Measurements from ENCODE around the gene FGFRL1.
A peak's percentile ranks its signal among the peaks of the same experiment; 100 is the strongest.

The FGFRL1 gene

GRCh38 chr4:990746-991367 is 20.6 kb upstream of the FGFRL1 start:
- H3K4me1 ChIP-seq (ENCODE audit: control insufficient read depth, insufficient read depth, low read length), result peaks cover 17% of the 10 kb centered on the region
- no peaks in the 10 kb centered on the region for H3K9me3 ChIP-seq (replicated peaks; ENCODE audit: low read length)
- H3K27me3 ChIP-seq (ENCODE audit: control insufficient read depth, insufficient read depth, low read length), result peaks cover 1% of the 10 kb centered on the region
- peaks cover 4% of the 10 kb centered on the region for H3K36me3 ChIP-seq (ENCODE audit: insufficient read depth, low read length)
- no peak overlapping the region for H3K4me3 ChIP-seq (ENCODE audit: low read length)
- no peak overlapping the region for H3K9ac ChIP-seq (ENCODE audit: low read depth, low read length)
- H3K4me2 ChIP-seq (ENCODE audit: low read length), result no peak overlapping the region

- H3K4me1 ChIP-seq (ENCODE audit: control insufficient read depth, insufficient read depth, low read length), result peaks cover 12% of the 10 kb centered on the region
- H3K27me3 ChIP-seq (ENCODE audit: control insufficient read depth, insufficient read depth, low read length), result peaks cover 9% of the 10 kb centered on the region
- H3K4me2 ChIP-seq (ENCODE audit: low read length), result no peak overlapping the region
- no peak overlapping the region for H3K4me3 ChIP-seq (ENCODE audit: low read length)
- peaks cover 4% of the 10 kb centered on the region for H3K36me3 ChIP-seq (ENCODE audit: insufficient read depth, low read length)
- H3K9ac ChIP-seq (ENCODE audit: low read depth, low read length), result no peak overlapping the region
- no peaks in the 10 kb centered on the region for H3K9me3 ChIP-seq (replicated peaks; ENCODE audit: low read length)
These were observed 19.8 kb upstream of the FGFRL1 start for GRCh38 chr4:991451-992296.

DNA sequence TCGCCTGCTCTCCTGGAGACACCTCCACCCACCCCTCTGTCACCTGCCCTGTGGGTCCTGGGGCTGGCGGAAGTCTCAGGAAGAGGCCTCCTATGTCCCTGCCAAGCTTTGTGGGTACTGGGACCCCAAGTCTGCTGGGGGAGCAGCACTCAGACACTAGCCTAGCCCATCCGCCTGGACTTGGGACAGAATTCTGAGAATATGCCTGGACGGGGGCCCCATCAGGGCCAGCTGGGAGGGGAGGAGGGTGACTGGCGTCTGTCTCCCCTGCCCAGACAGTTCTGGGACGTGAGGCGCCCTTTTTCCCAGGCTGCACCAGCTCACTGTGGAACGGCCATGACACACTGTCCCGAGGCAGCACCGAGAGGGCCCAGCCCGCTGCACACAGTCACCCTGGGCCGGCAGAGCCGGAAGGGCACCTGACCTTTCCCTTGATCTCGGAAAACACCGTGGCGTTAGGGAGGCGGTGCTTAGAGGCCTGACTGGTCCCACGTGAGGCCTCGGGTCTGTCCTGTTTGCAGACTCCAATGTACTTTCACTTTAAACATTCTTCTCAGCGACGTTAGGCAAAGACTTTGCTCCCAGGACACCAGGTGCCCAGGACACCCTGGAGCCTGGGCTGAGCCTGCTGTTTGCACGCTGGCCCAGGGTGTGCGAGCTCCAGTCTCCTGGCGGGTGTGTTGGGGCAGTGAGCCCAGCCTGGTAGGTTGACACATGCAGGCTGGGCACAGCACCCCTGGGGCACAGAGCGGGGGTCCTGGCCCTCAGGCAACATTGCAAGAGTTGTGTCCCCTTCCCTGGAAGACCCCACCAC is 18.9 kb upstream of the FGFRL1 start:
- Histone ChIP-seq H3K36me3 (ENCODE audit: insufficient read depth, low read length) (peaks cover 4% of the 10 kb centered on the region), H3K9ac (ENCODE audit: low read depth, low read length) (no peak overlapping the region), H3K9me3 (replicated peaks; ENCODE audit: low read length) (no peaks in the 10 kb centered on the region), H3K27me3 (ENCODE audit: control insufficient read depth, insufficient read depth, low read length) (peaks cover 16% of the 10 kb centered on the region), H3K4me2 (ENCODE audit: low read length) (no peak overlapping the region), H3K4me3 (ENCODE audit: low read length) (no peak overlapping the region), H3K4me1 (ENCODE audit: control insufficient read depth, insufficient read depth, low read length) (peaks cover 9% of the 10 kb centered on the region)

DNA sequence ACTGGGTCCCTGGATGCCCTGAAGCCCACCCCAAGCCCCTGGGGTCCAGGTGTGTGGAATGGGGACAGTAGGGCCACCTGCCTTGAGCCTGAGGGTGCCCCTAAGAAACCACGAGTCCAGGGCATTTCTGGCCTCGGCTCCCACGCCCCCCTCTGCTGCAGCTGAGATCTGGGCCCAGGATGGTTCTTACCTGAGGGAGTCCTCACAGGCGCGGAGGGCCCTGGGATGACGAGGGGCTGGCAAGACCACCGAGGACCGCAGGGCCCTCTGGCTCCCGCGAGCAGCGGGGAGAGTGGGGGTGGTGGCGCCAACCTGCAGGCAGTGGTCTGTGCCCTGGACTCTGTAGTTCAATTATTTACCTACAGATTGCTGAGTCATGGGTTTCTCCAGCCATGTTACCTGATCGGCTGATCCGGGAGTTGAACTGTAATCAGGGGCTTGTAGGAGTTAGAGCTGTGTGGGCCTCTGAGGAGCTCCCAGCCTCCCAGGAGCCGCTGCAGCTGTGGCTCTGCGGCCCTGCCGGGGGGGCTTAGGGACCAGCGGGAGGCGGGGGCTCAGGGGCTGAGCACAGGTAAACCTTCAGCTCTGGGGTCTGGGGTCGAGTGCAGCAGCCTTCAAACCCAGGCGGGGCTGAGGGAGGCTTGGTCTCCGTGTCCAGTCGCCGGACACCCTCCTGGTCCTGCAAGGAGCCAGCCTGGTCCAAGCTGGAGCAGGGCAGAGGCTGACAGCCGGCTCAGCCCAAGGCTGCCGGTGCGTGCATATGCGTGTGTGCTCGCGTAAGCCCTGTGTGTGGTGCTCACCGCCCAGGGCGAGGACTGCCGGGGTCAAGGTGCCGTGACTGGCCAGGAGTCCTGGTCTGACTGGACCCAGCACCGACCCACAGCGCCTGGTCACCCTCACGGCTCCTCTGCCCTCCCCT is 18.1 kb upstream of the FGFRL1 start, which contains the start of gene SLC26A1:
Gene SLC26A1, minus strand, starts transcription at position 294 of the 919 bp plus-strand sequence. CDS start 1,701 bp downstream, outside the sequence.
- no peak within 1 kb of the TSS for H3K9ac ChIP-seq (ENCODE audit: low read depth, low read length)
- H3K4me2 ChIP-seq (ENCODE audit: low read length), result no peak within 1 kb of the TSS
- H3K4me3 ChIP-seq (ENCODE audit: low read length), result no peak within 1 kb of the TSS
- peaks cover under 1% of the 10 kb centered on the region for H3K4me1 ChIP-seq (ENCODE audit: control insufficient read depth, insufficient read depth, low read length)
- H3K36me3 ChIP-seq (ENCODE audit: insufficient read depth, low read length), result peaks cover 4% of the 10 kb centered on the region
- H3K9me3 ChIP-seq (replicated peaks; ENCODE audit: low read length), result no peaks in the 10 kb centered on the region
- peaks cover 24% of the 10 kb centered on the region for H3K27me3 ChIP-seq (ENCODE audit: control insufficient read depth, insufficient read depth, low read length)

DNA sequence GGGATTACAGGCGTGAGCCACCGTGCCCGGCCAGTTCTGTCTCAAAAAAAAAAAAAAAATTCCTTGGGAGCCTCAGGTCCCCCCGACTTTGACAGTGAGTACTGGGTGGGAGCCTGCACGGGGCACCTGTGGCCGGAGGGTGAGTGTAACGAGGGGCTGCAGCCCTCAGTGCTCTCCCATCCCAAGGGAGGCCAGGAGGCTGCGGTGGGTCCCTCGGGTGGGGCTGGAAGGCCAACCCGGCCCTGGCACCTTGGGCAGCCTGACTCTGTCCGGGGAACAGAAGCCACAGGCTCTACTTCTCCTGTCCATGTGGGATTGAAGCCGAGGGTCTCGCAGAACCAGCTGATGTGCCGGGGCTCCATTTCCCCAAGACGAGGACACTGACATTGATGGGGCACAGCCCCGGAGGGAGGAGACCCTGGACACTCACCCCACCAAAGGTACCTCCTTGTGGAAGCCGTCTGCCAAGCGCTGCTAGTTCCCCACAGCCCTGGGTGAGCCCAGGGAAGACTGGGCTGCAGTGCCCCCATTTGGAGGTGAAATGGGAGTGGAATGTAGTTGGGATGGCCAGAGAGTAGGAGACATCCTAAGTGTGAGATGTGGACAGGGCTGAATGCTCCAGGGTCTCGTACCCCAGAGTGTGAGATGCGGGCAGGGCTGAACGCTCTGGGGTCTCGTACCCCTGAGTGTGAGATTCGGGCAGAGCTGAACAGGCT is 16.0 kb upstream of the FGFRL1 start:
- H3K36me3 ChIP-seq (ENCODE audit: insufficient read depth, low read length), result no peaks in the 10 kb centered on the region
- H3K27me3 ChIP-seq (ENCODE audit: control insufficient read depth, insufficient read depth, low read length), result peaks cover 33% of the 10 kb centered on the region
- no peak overlapping the region for H3K4me3 ChIP-seq (ENCODE audit: low read length)
- H3K9me3 ChIP-seq (replicated peaks; ENCODE audit: low read length), result no peaks in the 10 kb centered on the region
- H3K9ac ChIP-seq (ENCODE audit: low read depth, low read length), result no peak overlapping the region
- H3K4me2 ChIP-seq (ENCODE audit: low read length), result no peak overlapping the region
- H3K4me1 ChIP-seq (ENCODE audit: control insufficient read depth, insufficient read depth, low read length), result no peaks in the 10 kb centered on the region

- peaks cover 40% of the 10 kb centered on the region for H3K27me3 ChIP-seq (ENCODE audit: control insufficient read depth, insufficient read depth, low read length)
- no peak overlapping the region for H3K9ac ChIP-seq (ENCODE audit: low read depth, low read length)
- no peak overlapping the region for H3K4me3 ChIP-seq (ENCODE audit: low read length)
These were observed 15.1 kb upstream of the FGFRL1 start for GRCh38 chr4:996030-996996.

GRCh38 chr4:996997-997374 is 14.4 kb upstream of the FGFRL1 start:
- H3K9ac ChIP-seq (ENCODE audit: low read depth, low read length), result no peak overlapping the region
- no peaks in the 10 kb centered on the region for H3K9me3 ChIP-seq (replicated peaks; ENCODE audit: low read length)
- no peaks in the 10 kb centered on the region for H3K36me3 ChIP-seq (ENCODE audit: insufficient read depth, low read length)
- H3K4me1 ChIP-seq (ENCODE audit: control insufficient read depth, insufficient read depth, low read length), result no peaks in the 10 kb centered on the region
- H3K4me2 ChIP-seq (ENCODE audit: low read length), result no peak overlapping the region
- peaks cover 47% of the 10 kb centered on the region for H3K27me3 ChIP-seq (ENCODE audit: control insufficient read depth, insufficient read depth, low read length)
- H3K4me3 ChIP-seq (ENCODE audit: low read length), result no peak overlapping the region

More at GRCh38 chr4:996030-996996, 15.1 kb upstream of the FGFRL1 start:
- no peaks in the 10 kb centered on the region for H3K4me1 ChIP-seq (ENCODE audit: control insufficient read depth, insufficient read depth, low read length)
- no peak overlapping the region for H3K4me2 ChIP-seq (ENCODE audit: low read length)
- H3K9me3 ChIP-seq (replicated peaks; ENCODE audit: low read length), result no peaks in the 10 kb centered on the region
- H3K36me3 ChIP-seq (ENCODE audit: insufficient read depth, low read length), result no peaks in the 10 kb centered on the region

GRCh38 chr4:997375-998071 is 13.9 kb upstream of the FGFRL1 start:
- peak overlapping the region; percentile 35 for H3K9ac ChIP-seq (ENCODE audit: low read depth, low read length)

GRCh38 chr4:998096-998691 is 13.2 kb upstream of the FGFRL1 start:
- Histone ChIP-seq H3K9ac (ENCODE audit: low read depth, low read length) (no peak overlapping the region), H3K27me3 (ENCODE audit: control insufficient read depth, insufficient read depth, low read length) (peaks cover 55% of the 10 kb centered on the region), H3K9me3 (replicated peaks; ENCODE audit: low read length) (no peaks in the 10 kb centered on the region), H3K4me2 (ENCODE audit: low read length) (no peak overlapping the region), H3K4me3 (ENCODE audit: low read length) (no peak overlapping the region), H3K36me3 (ENCODE audit: insufficient read depth, low read length) (no peaks in the 10 kb centered on the region), H3K4me1 (ENCODE audit: control insufficient read depth, insufficient read depth, low read length) (no peaks in the 10 kb centered on the region)

More at GRCh38 chr4:997375-998071, 13.9 kb upstream of the FGFRL1 start:
- H3K4me1 ChIP-seq (ENCODE audit: control insufficient read depth, insufficient read depth, low read length), result no peaks in the 10 kb centered on the region
- peaks cover 51% of the 10 kb centered on the region for H3K27me3 ChIP-seq (ENCODE audit: control insufficient read depth, insufficient read depth, low read length)
- peak overlapping the region; percentile 61 for H3K4me2 ChIP-seq (ENCODE audit: low read length)
- H3K9me3 ChIP-seq (replicated peaks; ENCODE audit: low read length), result no peaks in the 10 kb centered on the region
- no peaks in the 10 kb centered on the region for H3K36me3 ChIP-seq (ENCODE audit: insufficient read depth, low read length)
- H3K4me3 ChIP-seq (ENCODE audit: low read length), result peak overlapping the region; percentile 39
